Esophagus squamous epithelium (tissue), 5 donors: ENCODE measurements around the gene TECPR2. TPM values are rescaled to one million over a fixed set of nuclear protein-coding genes. Genes with fewer than 3 reads are reported as not detected.
"Not testable (repeated sequence)": the region's sequence is repeated elsewhere in the genome, so short reads cannot be mapped to it uniquely, and the experiment has no call there.

ENCODE experiments used
- DNase-seq: peaks from one replicate; lab custom pipeline; 2025; lab: John Stamatoyannopoulos, UW
- H3K27ac ChIP-seq, 4 donors: fragments of 200-600 bp; sonication (generic); one replicate each; pipeline ENCODE4 v1.5.1; 2016 to 2019; ENCODE audit warnings: mild to moderate bottlenecking in 1 of 4
- H3K27me3 ChIP-seq, 4 donors: fragments of 200-600 bp; sonication (generic); 1 replicate in 3 of 4; 2 replicates in 1 of 4; pipeline versions ENCODE4 v1.5.1 to v1.6.0; 2017 to 2021; ENCODE audit warnings: antibody characterized with exemption in 1 of 4
- H3K36me3 ChIP-seq, 3 donors: fragments of 200-600 bp; sonication (generic); one replicate each; pipeline ENCODE4 v1.5.1; 2016 to 2019
- H3K4me1 ChIP-seq, 3 donors: fragments of 200-600 bp; sonication (generic); one replicate each; pipeline ENCODE4 v1.5.1; 2017 to 2019
- H3K4me3 ChIP-seq, 4 donors: fragments of 200-600 bp; sonication (generic); 1 replicate in 3 of 4; 2 replicates in 1 of 4; pipeline ENCODE4 v1.5.1; 2016 to 2019; ENCODE audit warnings: mild to moderate bottlenecking in 2 of 4, moderate library complexity in 1 of 4
- H3K9me3 ChIP-seq, 3 donors: fragments of 200-600 bp; sonication (generic); one replicate each; pipeline ENCODE4 v1.5.1; 2016 to 2019
- POLR2A ChIP-seq, 4 donors: fragments of 450-650 bp; IDR thresholded peaks; one replicate each; pipeline ENCODE4 v1.6.1; 2017; ENCODE audit warnings: antibody characterized with exemption in 4 of 4, mild to moderate bottlenecking in 4 of 4, moderate library complexity in 3 of 4
- WGBS, 2 donors: methylation state at CpG; one replicate each; pipeline ENCODE4 v1.1.5; 2018; 5-methylcytosine and 5-hydroxymethylcytosine counted together
- intact Hi-C: fragments of 100-400 bp; cut with DNase I; formaldehyde crosslinking; loops from one replicate; pipeline ENCODE4 v1.15.0; 2022
- total RNA-seq, 4 donors: library from RNA; depleted of rRNA; stranded (reverse); fragments of >200 nt; gene quantifications; one replicate each; pipeline ENCODE4 v1.1.0, GENCODE V29; 2016
- TF ChIP-seq, protein P1 (sequence below), 6 experiments: fragments of 450-650 bp in 4 of 6; fragments of 200-600 bp in 2 of 6; sonication (generic) in 2 of 6; IDR thresholded peaks; one replicate each; pipeline ENCODE4 v1.5.1; 2016 to 2019; ENCODE audit warnings: antibody characterized with exemption in 6 of 6, mild to moderate bottlenecking in 4 of 6, moderate library complexity in 4 of 6
- donor health status: DM: yes; HTN: yes; CAD: no.

Gene TECPR2
- total RNA-seq, 4 donors from 2014 or later, result 5.4 to 18.1 (median 12.9) TPM

DNA sequence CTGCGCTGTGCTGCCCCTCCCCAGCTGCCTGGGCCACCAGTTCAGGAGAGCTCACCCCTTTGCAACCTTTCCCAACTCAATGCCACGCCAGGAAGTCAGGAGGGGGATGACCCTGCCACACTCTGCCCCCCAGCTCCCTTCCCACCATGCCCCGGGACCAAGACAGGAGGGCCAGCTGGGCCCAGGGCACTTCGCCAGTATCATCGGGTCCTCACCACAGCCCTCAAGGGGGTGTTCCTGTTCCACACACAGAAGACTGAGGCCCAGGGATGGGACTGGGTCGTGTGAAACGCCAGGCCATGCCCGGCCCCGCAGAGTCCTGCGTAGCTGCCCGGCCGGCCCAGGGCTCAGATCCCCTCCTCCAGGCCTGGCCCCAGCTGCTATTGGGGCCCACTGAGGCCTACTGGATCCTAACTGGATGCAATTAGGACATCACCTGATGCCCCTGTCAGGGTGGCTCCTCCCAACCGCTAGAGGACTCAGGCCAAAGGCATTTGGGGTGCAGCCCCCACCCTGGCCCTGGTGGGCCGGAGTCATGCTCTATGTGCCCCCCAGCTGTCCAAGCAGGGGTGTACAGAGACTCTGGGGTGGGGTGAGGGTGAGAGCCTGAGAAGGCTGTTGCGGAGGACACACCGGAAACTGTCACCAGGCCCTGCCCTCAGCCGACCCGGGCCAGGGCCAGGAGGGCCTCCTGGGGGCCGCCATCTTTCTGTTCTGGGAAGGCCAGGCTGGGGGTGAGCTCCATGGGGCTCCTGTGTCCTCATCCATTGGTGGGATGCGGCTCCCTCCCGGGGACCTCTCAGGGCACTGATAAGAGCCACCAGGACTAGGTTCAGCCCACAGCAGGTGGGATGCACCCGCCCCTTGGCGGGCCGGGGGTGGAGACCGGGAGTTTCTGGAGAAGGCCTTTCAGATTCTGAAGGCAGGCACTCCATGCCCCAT, 176.1 kb downstream of the TECPR2 start:
- Histone ChIP-seq H3K9me3 (no peaks in the 10 kb centered on the region), H3K4me1 (peaks cover 0 to 24% (median 7%) of the 10 kb centered on the region in 3 donors), H3K27me3 (peaks cover 0 to 12% (median 0%) of the 10 kb centered on the region in 4 donors), H3K4me3 (no peak overlapping the region), H3K36me3 (no peaks in the 10 kb centered on the region), H3K27ac (no peak overlapping the region)
- intact Hi-C loops, result no loop called here
- WGBS, 2 donors, result 62 to 65% methylated on average over 8 to 9 of the region's 25 CpGs
- no peak for DNase-seq
- TF ChIP-seq, protein P1, sequence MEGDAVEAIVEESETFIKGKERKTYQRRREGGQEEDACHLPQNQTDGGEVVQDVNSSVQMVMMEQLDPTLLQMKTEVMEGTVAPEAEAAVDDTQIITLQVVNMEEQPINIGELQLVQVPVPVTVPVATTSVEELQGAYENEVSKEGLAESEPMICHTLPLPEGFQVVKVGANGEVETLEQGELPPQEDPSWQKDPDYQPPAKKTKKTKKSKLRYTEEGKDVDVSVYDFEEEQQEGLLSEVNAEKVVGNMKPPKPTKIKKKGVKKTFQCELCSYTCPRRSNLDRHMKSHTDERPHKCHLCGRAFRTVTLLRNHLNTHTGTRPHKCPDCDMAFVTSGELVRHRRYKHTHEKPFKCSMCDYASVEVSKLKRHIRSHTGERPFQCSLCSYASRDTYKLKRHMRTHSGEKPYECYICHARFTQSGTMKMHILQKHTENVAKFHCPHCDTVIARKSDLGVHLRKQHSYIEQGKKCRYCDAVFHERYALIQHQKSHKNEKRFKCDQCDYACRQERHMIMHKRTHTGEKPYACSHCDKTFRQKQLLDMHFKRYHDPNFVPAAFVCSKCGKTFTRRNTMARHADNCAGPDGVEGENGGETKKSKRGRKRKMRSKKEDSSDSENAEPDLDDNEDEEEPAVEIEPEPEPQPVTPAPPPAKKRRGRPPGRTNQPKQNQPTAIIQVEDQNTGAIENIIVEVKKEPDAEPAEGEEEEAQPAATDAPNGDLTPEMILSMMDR (IDR thresholded peaks at IDR 0.05), result no peak
- no peak for TF ChIP-seq POLR2A (IDR thresholded peaks at IDR 0.05)

DNA sequence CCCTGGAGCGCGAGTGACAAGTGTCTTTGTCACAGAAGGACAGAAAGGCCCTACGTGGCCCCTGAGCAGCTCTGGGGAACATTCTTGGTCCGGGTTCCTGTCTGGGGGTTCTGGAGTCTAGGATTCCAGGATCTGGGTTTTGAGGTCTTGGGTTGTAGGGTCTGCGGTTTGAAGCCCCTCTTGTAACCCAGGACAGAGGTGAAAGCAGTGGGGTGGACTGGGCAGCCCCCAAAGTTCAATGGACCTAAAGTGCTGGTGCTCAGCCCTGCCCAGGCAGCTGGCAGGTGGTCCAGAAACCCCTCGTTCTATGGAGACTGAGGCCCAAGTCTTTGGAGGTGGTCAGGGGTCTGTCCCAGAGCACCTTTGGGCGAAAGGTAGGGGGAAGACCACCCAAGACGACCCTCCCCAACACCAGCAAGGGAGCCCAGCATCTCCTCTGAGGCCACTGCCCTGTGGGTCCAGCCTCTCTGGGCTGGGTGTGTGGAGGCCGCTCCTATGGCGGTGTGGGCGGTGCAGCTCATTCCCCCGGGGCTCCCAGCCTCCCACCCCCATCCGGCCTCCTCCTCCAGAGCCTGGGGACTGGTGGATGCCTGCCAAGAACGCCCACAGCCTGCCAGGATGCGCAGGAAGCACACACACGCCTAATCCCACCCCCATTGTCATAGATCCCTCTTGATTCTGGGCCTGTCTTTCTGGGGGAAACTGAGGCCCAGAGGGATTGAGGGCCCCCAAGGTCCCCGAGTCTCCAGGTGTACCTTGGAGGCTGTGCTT, 177.0 kb downstream of the TECPR2 start:
- no peak overlapping the region for H3K27ac ChIP-seq
- intact Hi-C loops, result no loop called here
- WGBS, 2 donors, result 20% methylated on average over 2 of the region's 17 CpGs; no CpG with 5 or more reads in 1 of the 2 donors
- DNase-seq, result no peak
- peaks cover 3 to 32% (median 16%) of the 10 kb centered on the region in 3 donors for H3K4me1 ChIP-seq
- H3K36me3 ChIP-seq, result no peaks in the 10 kb centered on the region
- TF ChIP-seq, protein P1 (IDR thresholded peaks at IDR 0.05), result no peak
- TF ChIP-seq POLR2A (IDR thresholded peaks at IDR 0.05), result no peak
- no peaks in the 10 kb centered on the region for H3K9me3 ChIP-seq
- no peak overlapping the region for H3K4me3 ChIP-seq
- H3K27me3 ChIP-seq, result peaks cover 0 to 20% (median 0%) of the 10 kb centered on the region in 4 donors

DNA sequence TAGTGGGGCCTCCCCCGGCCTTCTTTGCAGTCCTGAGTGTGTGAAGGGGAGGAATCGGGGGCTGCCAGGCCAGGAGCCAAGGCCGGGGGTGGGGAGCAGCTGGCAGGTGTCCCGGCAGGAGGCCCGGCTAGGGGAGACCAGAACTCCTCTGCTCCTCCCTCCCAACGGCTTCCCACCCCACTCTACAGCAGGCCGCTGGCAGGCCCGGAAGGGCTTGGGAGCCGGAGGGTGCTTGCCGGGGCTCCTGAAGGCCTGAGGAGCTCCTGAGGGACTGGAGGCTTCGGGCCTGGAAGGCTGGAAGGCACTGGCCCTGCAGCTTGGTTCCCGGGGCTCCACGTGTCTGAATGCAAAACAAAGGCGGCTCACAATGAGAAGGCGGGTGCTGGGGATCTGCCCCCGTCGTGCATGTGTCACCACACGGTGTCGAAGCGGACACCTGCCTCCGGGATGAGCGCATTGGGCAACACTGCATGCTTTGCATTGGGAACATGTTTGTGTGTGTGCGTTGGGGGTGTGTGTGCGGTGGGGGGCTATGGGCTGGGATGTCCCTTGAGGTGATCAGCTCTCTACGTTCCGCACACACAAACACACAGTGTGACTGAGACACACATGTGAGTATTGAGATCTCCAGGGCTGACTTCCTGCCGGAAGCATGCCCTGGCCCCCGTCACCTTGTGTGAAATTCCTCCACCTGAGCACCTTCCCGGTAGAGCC, 177.7 kb downstream of the TECPR2 start:
- no peak overlapping the region for H3K27ac ChIP-seq
- no peak for DNase-seq
- peaks cover 10 to 40% (median 22%) of the 10 kb centered on the region in 3 donors for H3K4me1 ChIP-seq
- no peak overlapping the region for H3K4me3 ChIP-seq
- H3K27me3 ChIP-seq, result peaks cover 0 to 28% (median 3%) of the 10 kb centered on the region in 4 donors
- H3K9me3 ChIP-seq, result no peaks in the 10 kb centered on the region
- no peaks in the 10 kb centered on the region for H3K36me3 ChIP-seq
- 76% methylated on average over 7 to 13 of the region's 29 CpGs for WGBS, 2 donors
- intact Hi-C loops, result no loop called here
- TF ChIP-seq, protein P1 (IDR thresholded peaks at IDR 0.05), result no peak
- TF ChIP-seq POLR2A (IDR thresholded peaks at IDR 0.05), result no peak

DNA sequence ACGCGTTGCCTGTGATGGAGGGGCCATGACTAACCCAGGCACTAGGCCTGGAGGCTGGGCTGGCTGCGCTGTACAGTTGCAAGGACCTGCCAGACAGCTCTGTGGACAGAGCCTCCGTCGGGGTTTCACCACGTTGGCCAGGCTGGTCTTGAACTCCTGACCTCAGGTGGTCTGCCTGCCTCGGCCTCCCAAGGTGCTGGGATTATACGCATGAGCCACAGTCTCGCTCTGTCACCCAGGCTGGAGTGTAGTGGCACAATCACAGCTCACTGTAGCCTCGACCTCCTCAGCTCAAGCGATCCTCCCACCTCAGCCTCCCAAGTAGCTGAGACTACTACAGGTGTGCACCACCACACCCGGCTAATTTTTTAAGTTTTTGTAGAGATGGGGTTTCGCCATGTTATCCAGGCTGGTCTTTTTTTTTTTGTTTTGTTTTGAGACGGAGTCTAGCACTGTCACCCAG, 178.3 kb downstream of the TECPR2 start:
- DNase-seq, H3K36me3 ChIP-seq, H3K9me3 ChIP-seq, H3K4me3 ChIP-seq, intact Hi-C loops, H3K27ac ChIP-seq: not testable (repeated sequence)
- Histone ChIP-seq H3K27me3 (peaks cover 0 to 34% (median 3%) of the 10 kb centered on the region in 4 donors), H3K4me1 (peaks cover 16 to 46% (median 28%) of the 10 kb centered on the region in 3 donors)
- 93 to 97% methylated on average over 9 to 11 of the region's 14 CpGs for WGBS, 2 donors

DNA sequence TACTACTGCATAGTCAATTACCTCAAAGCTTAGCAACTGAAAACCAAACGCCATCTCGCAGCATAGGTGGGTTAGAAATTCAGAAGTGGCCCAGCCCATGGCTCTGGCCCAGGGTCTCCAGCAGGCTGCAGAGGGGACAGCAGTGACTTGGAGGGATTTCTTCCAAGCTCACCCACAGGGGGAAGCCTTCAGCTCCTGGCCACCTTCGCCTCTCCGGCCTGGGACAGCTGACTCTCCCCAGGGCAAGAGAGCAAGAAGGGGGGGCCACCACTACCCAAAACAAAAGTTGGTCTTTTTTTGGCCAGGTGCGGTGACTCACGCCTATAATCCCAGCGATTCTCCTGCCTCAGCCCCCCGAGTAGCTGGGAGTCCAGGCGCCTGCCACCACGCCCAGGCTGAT, 179.0 kb downstream of the TECPR2 start:
- no peak for DNase-seq
- H3K36me3 ChIP-seq, result no peaks in the 10 kb centered on the region
- H3K4me1 ChIP-seq, result peaks cover 16 to 47% (median 29%) of the 10 kb centered on the region in 3 donors
- peaks cover 0 to 41% (median 3%) of the 10 kb centered on the region in 4 donors for H3K27me3 ChIP-seq
- H3K27ac ChIP-seq, result no peak overlapping the region
- WGBS, 2 donors, result 67 to 75% methylated on average over 8 of the region's 10 CpGs
- intact Hi-C loops, result no loop called here
- TF ChIP-seq, protein P1 (IDR thresholded peaks at IDR 0.05), result no peak
- no peaks in the 10 kb centered on the region for H3K9me3 ChIP-seq
- H3K4me3 ChIP-seq, result no peak overlapping the region
